Measurements from ENCODE around the gene ERBIN.
"Not testable (repeated sequence)": the region's sequence is repeated elsewhere in the genome, so short reads cannot be mapped to it uniquely, and the experiment has no call there.

The ERBIN gene

DNA sequence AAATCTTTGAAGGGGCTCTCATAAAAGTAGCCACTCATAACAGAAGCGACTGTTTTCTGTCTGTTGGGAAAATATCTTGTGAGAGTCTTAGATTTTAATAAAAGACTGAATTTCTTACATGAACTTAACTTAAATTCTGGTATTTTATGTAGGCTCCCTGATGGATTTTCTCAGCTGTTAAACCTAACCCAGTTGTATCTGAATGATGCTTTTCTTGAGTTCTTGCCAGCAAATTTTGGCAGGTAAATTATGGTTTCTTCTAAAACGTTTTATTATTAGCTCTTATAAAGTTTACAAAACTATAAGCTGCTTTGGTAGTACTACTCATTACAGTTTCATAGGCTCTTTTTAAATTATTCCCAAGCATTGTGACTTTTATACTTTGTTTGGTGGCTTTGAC lies 87.0 kb downstream of the ERBIN start:
- no peak for DNase-seq

DNA sequence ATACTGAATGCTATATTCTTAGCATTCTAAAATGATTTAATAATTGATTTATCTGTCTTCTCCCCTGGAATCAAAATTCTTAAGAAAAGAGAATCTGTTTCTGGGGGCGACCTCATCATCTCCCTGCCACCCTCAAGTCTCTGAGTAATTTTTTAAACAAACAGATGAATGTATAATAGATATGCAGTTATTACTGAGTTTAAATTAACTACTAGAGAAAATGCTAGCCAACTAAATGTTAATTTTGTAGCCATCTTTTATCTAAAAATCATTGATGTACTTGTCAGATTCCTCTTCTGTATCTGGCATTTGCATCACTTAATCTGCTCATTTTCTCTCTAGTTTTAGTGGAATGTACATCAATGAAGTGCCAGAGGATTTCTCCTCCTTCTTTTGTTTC lies 87.5 kb downstream of the ERBIN start:
- no peak for DNase-seq

DNA sequence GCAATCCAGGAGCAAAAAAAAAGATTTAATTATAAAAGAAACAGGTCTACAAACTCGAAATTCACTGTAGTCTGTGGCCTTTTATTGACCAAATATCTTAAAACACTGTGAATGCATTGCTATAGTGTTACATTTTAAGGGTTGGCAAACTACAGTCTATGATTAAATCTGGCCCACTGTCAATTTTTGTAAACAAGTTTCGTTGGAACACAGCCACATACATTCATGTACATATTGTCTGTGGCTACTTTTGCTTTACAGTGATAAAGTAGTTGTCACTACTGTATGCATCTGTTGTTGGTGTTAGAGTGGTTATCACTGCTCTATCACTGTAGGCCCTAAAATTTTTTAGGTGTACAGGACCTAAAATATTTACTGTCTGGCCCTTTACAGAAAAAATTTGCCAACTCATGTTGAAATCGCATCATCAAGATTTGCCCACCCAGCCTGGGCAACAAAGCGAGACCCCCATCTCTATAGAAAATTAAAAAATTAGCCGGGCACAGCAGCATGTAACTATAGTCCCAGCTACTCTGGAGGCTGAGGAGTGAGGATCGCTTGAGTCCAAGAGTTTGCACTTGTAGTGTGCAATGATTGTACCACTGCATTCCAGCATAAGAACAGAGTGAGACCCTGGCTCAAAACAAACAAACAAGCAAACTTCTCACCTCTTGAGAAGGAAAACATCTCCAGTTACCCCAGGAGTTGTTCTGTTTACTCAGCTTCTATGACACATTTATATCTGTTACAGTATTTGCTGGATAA lies 89.0 kb downstream of the ERBIN start:
- no peak for DNase-seq

DNA sequence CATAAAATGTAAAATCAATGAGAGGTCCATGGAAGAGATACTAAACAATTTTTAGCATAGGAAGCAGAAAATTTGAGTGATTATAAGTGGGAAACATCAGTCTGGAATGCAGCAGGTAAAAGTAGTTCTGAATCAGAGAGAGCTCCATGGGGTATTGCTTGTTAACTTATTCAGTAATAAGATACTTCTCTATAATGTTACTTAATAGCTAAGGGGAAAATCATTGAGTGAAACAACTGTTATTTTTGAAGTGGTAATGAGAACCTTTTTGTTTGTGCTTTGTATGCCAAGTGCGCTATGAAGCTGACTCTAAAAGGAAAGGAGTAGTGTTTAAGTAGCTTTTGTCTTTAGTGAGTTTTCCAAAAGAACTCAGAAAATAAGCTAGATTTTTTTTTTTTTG lies 95.2 kb downstream of the ERBIN start:
- no peak for DNase-seq

DNA sequence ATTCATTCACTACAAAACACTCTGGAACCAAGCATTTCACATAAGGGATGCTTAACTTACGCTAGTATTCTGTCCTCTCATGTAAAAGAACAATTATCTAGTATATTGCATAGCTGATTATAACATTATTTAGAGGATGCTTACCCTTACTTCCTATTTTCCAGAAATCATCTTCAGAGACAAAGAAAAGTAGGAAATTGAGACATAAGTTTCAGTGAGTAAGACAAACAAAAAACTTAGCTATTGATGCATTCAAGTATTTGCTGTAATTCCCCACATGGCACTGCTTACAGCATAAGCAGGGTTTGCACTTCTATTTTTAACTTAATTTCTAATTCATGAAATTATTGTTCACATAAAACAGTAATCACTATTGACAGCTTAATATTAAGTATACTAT lies 112.9 kb downstream of the ERBIN start:
- DNase-seq = no peak

DNA sequence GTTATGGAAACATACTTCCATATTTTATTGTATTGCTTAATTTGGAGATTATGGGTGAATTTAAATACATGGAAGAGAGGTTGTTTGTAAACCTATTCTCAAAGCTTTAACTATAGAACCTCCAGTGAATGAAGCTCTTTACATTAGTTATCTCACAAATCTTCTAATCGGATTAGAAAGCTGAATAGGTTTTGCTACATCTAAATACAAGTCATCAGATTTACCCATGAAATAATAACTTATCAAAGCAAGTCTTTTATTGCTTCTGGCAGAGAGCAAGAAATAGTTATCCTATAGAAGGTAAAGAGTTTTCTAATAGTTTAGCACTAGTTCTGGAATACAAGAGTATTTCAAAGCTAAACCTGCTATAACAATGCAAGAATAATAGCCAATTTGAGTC lies 113.3 kb downstream of the ERBIN start:
- DNase-seq = no peak

DNA sequence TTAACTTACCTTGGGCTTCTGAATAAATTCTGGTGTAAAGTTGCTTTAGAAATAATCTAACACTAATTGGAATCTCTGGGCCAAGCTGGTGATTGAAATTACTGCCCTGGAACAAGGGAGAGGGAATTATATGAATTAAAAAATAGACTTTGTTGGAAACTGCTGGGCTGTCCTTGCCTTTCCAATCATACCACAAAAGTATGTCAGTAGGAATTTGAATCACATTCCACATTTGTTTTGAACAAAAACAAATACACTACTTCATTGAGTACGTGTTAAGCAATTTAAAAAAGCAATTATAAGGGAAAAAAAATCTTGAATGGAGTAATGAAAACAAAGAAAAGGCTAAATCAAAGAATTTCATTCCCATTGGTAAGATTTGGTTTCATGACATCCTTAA lies 115.3 kb downstream of the ERBIN start:
- no peak for DNase-seq

DNA sequence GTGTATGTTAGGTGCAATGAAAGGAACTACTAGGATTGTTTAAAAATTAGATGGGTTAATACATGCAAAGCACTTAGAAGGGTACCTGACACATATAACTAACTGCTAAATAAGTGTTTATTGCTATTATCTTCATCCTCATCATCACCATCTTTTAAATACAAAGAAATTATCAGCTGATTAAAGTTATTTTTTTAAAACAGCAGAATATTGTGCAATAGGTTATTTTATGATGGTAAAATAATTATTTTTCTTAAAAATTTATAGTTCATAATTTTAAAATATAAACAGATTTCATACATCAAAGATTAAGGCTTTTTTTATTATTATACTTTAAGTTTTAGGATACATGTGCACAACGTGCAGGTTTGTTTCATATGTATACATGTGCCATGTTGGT lies 130.9 kb downstream of the ERBIN start:
- no peak for DNase-seq

DNA sequence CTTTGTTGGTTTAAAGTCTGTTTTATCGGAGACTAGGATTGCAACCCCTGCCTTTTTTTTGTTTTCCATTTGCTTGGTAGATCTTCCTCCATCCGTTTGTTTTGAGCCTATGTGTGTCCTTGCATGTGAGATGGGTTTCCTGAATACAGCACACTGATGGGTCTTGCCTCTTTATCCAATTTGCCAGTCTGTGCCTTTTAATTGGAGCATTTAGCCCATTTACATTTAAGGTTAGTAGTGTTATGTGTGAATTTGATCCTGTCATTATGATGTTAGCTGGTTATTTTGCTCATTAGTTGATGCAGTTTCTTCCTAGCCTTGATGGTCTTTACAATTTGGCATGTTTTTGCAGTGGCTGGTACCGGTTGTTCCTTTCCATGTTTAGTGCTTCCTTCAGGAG lies 134.9 kb downstream of the ERBIN start:
- DNase-seq = not testable (repeated sequence)

DNA sequence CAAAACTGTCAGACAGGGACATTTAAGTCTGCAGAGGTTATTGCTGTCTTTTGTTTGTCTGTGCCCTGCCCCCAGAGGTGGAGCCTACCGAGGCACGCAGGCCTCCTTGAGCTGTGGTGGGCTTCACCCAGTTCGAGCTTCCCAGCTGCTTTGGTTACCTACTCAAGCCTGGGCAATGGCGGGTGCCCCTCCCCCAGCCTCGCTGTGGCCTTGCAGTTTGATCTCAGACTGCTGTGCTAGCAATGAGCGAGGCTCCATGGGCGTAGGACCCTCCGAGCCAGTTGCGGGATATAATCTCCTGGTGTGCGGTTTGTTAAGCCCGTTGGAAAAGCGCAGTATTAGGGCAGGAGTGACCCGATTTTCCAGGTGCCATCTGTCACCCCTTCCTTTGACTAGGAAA lies 136.7 kb downstream of the ERBIN start:
- DNase-seq = not testable (repeated sequence)

DNA sequence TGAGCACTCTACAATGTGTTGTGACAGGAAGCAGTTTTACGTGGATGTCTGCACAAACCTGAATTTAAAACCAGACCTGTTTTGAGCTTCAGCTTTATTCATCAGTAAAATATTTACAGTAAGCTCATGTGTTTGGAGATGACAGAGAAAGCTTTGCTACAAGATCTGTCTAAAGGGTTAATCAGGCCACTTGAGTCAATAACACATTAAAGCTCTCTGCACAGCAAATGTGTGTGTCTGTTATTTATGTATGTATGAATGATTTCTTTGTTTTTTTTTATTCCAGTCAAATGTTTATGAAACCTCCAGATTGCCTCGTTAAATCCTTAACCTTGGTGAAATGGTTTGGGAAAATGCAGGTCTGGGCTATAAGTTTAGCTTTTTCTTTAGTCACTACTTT lies 140.5 kb downstream of the ERBIN start:
- no peak for DNase-seq

DNA sequence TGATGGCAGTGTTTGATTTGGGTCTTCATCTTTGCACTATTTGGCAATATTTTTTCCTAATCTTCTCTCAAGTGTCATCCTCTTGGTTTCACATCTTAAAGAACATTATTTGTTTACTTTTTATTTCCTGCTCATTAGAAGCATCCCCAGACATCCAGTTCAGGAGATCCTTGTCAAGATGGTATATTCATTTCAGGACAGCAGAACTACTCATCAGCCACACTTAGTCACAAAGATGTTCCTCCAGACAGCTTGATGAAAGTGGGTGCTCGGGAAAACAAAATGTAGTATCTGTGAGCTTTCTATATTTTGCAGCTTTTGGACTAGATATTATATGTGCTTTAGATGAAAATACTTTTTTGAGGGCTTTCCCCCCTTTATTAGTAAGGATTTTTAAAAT lies 145.7 kb downstream of the ERBIN start:
- DNase-seq = no peak

DNA sequence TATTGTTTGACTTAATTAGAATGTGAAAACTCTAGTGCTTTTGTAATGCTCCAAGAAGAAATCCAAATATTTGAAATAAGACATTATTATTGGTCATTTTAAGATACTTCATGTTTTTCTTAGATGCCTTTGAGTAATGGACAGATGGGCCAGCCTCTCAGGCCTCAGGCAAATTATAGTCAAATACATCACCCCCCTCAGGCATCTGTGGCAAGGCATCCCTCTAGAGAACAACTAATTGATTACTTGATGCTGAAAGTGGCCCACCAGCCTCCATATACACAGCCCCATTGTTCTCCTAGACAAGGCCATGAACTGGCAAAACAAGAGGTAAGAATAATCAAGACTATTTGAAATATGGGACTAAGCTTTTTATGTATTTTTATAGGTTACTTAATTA lies 148.5 kb downstream of the ERBIN start:
- DNase-seq = no peak

DNA sequence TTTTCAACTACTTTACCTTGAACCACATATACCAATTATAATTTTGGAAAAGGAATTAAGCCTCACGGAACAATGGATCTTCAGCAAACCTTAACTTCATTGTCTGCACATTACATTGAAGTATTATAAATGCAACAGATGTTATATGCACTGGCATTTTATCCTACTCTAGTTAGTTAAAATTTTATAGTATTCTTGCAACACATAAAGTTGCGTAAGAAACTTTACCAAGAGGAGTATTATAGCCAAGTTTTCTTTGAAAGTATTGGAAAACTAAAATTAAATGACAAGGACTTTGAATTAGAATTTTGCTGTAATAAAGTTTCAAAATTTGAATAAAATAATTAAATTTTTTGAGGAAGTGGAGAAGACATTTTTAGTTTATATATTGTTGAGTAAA lies 154.3 kb downstream of the ERBIN start:
- no peak for DNase-seq

DNA sequence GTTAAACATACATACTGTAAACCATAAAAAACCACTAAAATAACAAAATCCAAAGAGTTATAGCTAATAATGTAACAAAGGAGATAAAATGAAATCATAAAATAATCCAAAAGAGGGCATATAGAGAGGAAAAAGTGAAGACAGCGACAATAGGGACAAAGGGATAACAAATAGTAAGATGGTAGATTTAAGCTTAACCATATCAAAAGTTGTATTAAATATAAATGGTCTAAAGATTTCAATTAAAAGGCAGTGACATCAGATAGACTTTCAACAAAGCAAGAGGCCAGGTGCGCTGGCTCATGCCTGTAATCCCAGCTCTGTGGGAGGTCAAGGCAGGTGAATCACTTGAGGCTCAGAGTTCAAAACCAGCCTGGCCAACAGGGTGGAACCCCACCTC lies 163.0 kb downstream of the ERBIN start:
- DNase-seq = no peak

DNA sequence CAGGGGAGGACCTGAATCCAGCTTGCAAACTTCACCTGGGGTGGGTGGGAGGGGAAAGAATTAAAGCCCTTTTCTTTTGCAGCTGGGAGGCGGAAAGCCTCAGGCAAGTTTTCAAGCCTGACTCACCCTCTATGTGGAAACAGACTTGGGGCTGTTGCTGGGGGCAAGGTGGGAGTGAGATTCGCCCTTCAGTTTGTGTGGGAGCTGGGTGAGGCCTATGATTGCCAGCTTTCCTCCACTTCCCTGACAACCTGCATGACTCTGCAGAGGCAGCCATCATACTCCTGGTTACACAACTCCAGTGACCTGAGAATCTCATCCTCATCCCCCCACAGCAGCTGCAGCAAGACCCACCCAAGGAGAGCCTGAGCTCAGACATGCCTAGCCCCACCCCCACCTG lies 174.5 kb downstream of the ERBIN start:
- no peak for DNase-seq

DNA sequence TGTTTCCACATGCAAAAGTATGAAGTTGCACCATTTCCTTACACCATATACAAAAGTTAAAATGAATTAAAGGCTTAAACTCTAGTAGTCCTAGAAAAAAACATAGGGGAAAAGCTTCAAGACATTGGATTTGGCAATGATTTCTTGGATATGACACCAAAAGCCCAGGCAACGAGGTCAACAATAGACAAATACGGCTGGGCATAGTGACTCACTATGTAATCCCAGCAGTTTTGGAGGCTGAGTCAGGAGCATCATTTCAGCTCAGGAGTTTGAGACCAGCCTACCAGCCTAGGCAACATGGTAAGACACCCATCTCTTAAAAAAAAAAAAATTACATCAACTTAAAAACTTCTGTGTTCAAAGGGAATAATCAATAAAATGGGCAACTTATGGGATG lies 186.8 kb downstream of the ERBIN start:
- DNase-seq = no peak

DNA sequence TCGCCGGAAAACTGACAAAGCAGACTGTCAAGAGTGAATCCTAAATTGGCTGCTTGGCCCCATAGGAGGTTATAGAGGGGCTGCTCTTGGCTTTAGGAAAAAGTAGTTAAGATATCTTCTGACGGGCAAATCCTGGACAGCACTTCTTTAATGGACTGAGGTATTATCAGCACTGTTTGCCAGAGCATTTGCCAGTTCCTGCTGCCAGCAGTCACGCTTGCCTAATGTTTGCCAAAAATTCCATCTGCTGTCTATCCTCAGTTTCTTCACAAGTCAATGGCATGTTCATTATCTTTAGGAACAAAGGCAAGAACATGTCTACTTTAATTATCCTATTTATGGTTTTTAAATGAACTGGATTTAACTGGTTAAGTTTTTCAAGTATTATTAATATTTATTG lies 191.9 kb downstream of the ERBIN start:
- no peak for DNase-seq

DNA sequence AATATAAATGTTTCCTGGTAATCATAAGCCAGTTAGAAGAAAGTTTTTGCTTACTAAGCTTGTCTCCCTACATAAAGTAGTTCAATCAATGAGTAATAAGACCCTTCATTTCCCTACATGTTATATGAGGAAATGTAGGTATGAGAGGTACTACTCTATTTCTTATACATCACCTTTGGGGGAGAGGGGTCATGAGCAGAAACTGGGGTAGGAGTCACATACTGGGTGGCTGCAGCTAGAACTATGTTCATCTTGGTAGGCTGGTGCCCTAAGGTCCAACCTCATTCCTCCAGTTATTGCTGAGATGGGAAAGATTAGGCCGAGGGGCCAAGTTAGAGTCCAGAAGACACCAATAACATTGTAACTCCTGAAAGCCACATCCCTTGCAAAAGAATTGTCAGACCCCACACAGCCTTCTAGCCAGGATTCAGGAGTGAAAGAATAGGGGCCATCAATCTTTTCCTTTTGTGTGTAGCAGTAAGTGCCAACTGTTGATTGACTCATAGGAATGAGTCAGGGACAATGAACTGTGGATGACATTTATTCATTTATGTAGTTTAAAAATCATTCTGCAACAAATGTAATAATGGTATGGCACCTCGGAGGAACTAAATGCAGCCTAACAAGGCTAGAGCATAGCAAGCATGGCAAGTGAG lies 196.1 kb downstream of the ERBIN start:
- DNase-seq = no peak

DNA sequence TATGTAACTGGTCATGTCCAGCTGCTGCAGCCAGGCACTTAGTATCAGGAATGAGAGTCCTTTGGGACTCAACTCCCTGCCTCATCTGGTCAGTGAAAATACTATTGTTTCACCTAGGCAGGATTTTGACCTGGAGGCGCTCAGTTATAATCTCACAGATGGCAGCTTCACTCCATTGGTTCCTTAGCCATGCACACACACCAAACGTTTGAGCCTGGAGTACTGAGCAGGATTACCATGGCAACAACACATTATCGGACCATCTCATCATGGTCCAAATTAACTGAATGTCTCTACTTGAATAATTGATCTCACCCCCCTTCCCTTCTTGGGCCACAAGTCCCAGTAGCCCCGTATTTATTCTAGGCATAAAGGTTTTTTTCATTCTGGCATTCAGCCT lies 202.8 kb downstream of the ERBIN start:
- DNase-seq = no peak

DNA sequence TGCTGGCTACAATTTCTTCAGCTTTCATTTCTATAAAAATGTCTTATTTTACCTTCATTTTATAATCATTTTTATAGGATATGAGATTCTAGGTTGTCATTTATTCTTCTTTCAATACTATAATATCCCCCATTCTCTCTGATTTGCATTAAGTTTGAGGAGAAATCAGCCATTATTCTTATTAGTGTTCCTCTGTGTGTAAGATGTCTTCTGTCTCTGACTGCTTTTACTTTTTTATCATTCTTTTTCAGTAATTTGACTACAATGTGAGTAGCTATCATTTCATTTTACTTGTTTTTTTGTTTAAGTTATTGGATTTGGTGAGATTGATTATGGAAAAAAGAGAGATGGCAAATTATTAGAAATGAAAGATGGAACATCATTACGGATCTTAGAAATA lies 204.1 kb downstream of the ERBIN start:
- no peak for DNase-seq

All from CD4-positive, alpha-beta T cell treated with Interferon alpha-2 for 1 hour (primary cell).